GM23338 (cell line): ENCODE data around the gene CNPPD1. TPM values are rescaled to one million over a fixed set of nuclear protein-coding genes. Genes with fewer than 3 reads are reported as not detected.
"Not testable (repeated sequence)": the region's sequence is repeated elsewhere in the genome, so short reads cannot be mapped to it uniquely, and the experiment has no call there.

ENCODE experiments used
- ATAC-seq: fragments of 200-7000 bp; cut with Tn5 transposase; 3 replicates; pipeline ENCODE4 v1.9.1; 2020
- DNase-seq: peaks from one replicate; pipeline ENCODE4 v3.0.0-alpha.2; 2015; ENCODE audit warnings: low spot score
- H2AFZ ChIP-seq: fragments of 200-600 bp; sonication (generic); 2 replicates; pipeline ENCODE4 v1.8.0; 2016; ENCODE audit warnings: antibody characterized with exemption, mild to moderate bottlenecking, moderate library complexity
- H3F3A ChIP-seq: fragments of 200-600 bp; sonication (generic); replicated peaks from 2 replicates; pipeline ENCODE4 v1.8.0; 2017; ENCODE audit warnings: antibody characterized with exemption, mixed run types, low read depth
- H3K27ac ChIP-seq: fragments of 200-600 bp; sonication (generic); 2 replicates; pipeline ENCODE4 v1.6.1; 2016; ENCODE audit warnings: low read depth
- H3K27me3 ChIP-seq: fragments of 200-600 bp; sonication (generic); 2 replicates; pipeline ENCODE4 v1.8.0; 2016; ENCODE audit warnings: mild to moderate bottlenecking, mixed run types, moderate library complexity; ENCODE audit not compliant: insufficient read depth
- H3K36me3 ChIP-seq: fragments of 200-600 bp; sonication (generic); 2 replicates; pipeline ENCODE4 v1.8.0; 2016; ENCODE audit warnings: mild to moderate bottlenecking; ENCODE audit not compliant: insufficient read depth
- H3K4me1 ChIP-seq: fragments of 200-600 bp; sonication (generic); 2 replicates; pipeline ENCODE4 v1.8.0; 2016; ENCODE audit warnings: mild to moderate bottlenecking, moderate library complexity; ENCODE audit not compliant: insufficient read depth
- H3K4me2 ChIP-seq: fragments of 200-600 bp; sonication (generic); 2 replicates; pipeline ENCODE4 v1.7.1; 2017; ENCODE audit warnings: mixed run types
- H3K4me3 ChIP-seq: fragments of 200-600 bp; sonication (generic); 2 replicates; pipeline ENCODE4 v1.6.1; 2016; ENCODE audit warnings: mixed run types
- H3K79me2 ChIP-seq: fragments of 200-600 bp; sonication (generic); replicated peaks from 2 replicates; pipeline ENCODE4 v1.8.0; 2017; ENCODE audit warnings: mild to moderate bottlenecking; ENCODE audit not compliant: insufficient read depth
- H3K9me2 ChIP-seq: fragments of 200-600 bp; sonication (generic); 2 replicates; pipeline ENCODE4 v1.8.0; 2017; ENCODE audit not compliant: insufficient read depth
- H4K20me1 ChIP-seq: fragments of 200-600 bp; sonication (generic); replicated peaks from 2 replicates; pipeline ENCODE4 v1.8.0; 2017; ENCODE audit warnings: mild to moderate bottlenecking; ENCODE audit not compliant: insufficient read depth
- H3K27ac Mint-ChIP-seq: 2 replicates; pipeline ENCODE4 v1.8.0; 2020; ENCODE audit warnings: inconsistent platforms, mild to moderate bottlenecking, moderate library complexity, mixed read lengths
- H3K27me3 Mint-ChIP-seq: 3 replicates; pipeline ENCODE4 v1.8.0; 2022; ENCODE audit warnings: low read depth, mild to moderate bottlenecking, moderate library complexity, mixed read lengths, inconsistent platforms; ENCODE audit not compliant: insufficient read depth, poor library complexity
- H3K36me3 Mint-ChIP-seq: 3 replicates; pipeline ENCODE4 v1.8.0; 2021; ENCODE audit warnings: low read depth, mild to moderate bottlenecking, inconsistent platforms, moderate library complexity, mixed read lengths
- H3K4me1 Mint-ChIP-seq: 3 replicates; pipeline ENCODE4 v1.8.0; 2020; ENCODE audit warnings: mild to moderate bottlenecking, inconsistent platforms, mixed read lengths
- H3K4me3 Mint-ChIP-seq: 3 replicates; pipeline ENCODE4 v1.8.0; 2021; ENCODE audit warnings: moderate library complexity, mild to moderate bottlenecking, inconsistent platforms, mixed read lengths
- H3K9me3 Mint-ChIP-seq: 3 replicates; pipeline ENCODE4 v1.8.0; 2020; ENCODE audit warnings: moderate library complexity, mild to moderate bottlenecking, inconsistent platforms, mixed read lengths
- CTCF ChIP-seq, 2 experiments: fragments of 200-600 bp in 1 of 2; sonication (generic) in 1 of 2; conservative IDR thresholded peaks; 2 replicates each; pipeline versions ENCODE4 v1.5.1 to v1.6.1; 2016 to 2017; ENCODE audit warnings: antibody characterized with exemption in 2 of 2, low read depth in 2 of 2, mild to moderate bottlenecking in 2 of 2, moderate library complexity in 1 of 2
- EZH2phosphoT487 ChIP-seq: fragments of 200-600 bp; sonication (generic); IDR thresholded peaks from one replicate; pipeline ENCODE4 v1.8.1; 2018; ENCODE audit warnings: antibody characterized with exemption; ENCODE audit not compliant: unreplicated experiment
- NANOG ChIP-seq: IDR thresholded peaks from 2 replicates; pipeline ENCODE4 v1.6.1; 2016; ENCODE audit warnings: antibody characterized with exemption, borderline replicate concordance
- POLR2AphosphoS5 ChIP-seq: IDR thresholded peaks from 2 replicates; pipeline ENCODE4 v1.6.1; 2016; ENCODE audit warnings: antibody characterized with exemption, low read depth
- REST ChIP-seq: IDR thresholded peaks from one replicate; pipeline ENCODE4 v1.6.1; 2018; ENCODE audit warnings: antibody characterized with exemption; ENCODE audit not compliant: unreplicated experiment
- ZNF331 ChIP-seq: fragments of 250-450 bp; sonication (Bioruptor Pico); IDR thresholded peaks from 2 replicates; pipeline ENCODE4 v1.5.0; 2020; ENCODE audit warnings: low read depth, mild to moderate bottlenecking, moderate library complexity
- polyA plus RNA-seq: library from polyadenylated mRNA; unstranded; fragments of >200 nt; fragmentation: Nextera tagmentation; extraction: Ambion mirVana; gene quantifications from 2 replicates; pipeline ENCODE4 v1.2.1, GENCODE V29; 2016
- total RNA-seq: library from RNA; depleted of rRNA; stranded (reverse); fragments of >200 nt; shearing (Covaris generic); gene quantifications from 2 replicates; pipeline ENCODE4 v1.2.3, GENCODE V29; 2014

Gene CNPPD1
- total and polyA plus RNA-seq, 2 experiments from 2014 or later = 18.0 to 18.2 TPM

GRCh38 chr2:219204425-219205164 lies 27.9 kb upstream of the CNPPD1 start:
- Histone ChIP-seq H3K79me2 (no peaks in the 10 kb centered on the region), H3K27me3 (no peaks in the 10 kb centered on the region), H3K36me3 (no peaks in the 10 kb centered on the region; the same call in 1 of the 2 replicates), H3F3A (peaks cover 15% of the 10 kb centered on the region; the same call in 1 of the 2 replicates), H4K20me1 (no peaks in the 10 kb centered on the region; the same call in 1 of the 2 replicates), H3K4me2 (no peak overlapping the region), H3K27ac (no peak overlapping the region), H2AFZ (no peak overlapping the region), H3K4me3 (no peak overlapping the region), H3K4me1 (peaks cover 15% of the 10 kb centered on the region), H3K9me2 (no peaks in the 10 kb centered on the region)
- Mint-ChIP-seq H3K4me1 (peaks cover 15% of the 10 kb centered on the region; the same call in 2 of the 3 replicates), H3K9me3 (peaks cover 9% of the 10 kb centered on the region; the same call in 2 of the 3 replicates), H3K4me3 (no peak overlapping the region), H3K27me3 (peaks cover 10% of the 10 kb centered on the region), H3K27ac (no peak overlapping the region), H3K36me3 (peaks cover 11% of the 10 kb centered on the region; the same call in 2 of the 3 replicates)
- TF ChIP-seq POLR2AphosphoS5 (no peak), ZNF331 (no peak), NANOG (no peak), EZH2phosphoT487 (no peak), REST (no peak)
- no peak for DNase-seq
- ATAC-seq = no peak

GRCh38 chr2:219201331-219201730 lies 24.6 kb upstream of the CNPPD1 start:
- H3K36me3 ChIP-seq, H4K20me1 ChIP-seq, H3K9me2 ChIP-seq, DNase-seq, H3K27me3 ChIP-seq, ATAC-seq, H3K4me3 Mint-ChIP-seq, H2AFZ ChIP-seq, H3K27ac Mint-ChIP-seq, H3K4me3 ChIP-seq, H3K36me3 Mint-ChIP-seq, H3F3A ChIP-seq, H3K4me2 ChIP-seq, H3K79me2 ChIP-seq, H3K9me3 Mint-ChIP-seq, H3K4me1 ChIP-seq, H3K27ac ChIP-seq: not testable (repeated sequence)
- 0 out of 4 replicates have a peak, but pooled peaks of 1 of the 2 experiments have one; percentile 8 for TF ChIP-seq CTCF (conservative IDR thresholded peaks at IDR 0.05; ENCODE audit: low read depth in 2 of 2)
- Mint-ChIP-seq H3K4me1 (peaks cover 10% of the 10 kb centered on the region; the same call in 2 of the 3 replicates), H3K27me3 (peaks cover 17% of the 10 kb centered on the region)

- H3K36me3 Mint-ChIP-seq, H3K9me3 Mint-ChIP-seq, H3K79me2 ChIP-seq, H4K20me1 ChIP-seq, DNase-seq, H3K27ac ChIP-seq, H3K9me2 ChIP-seq, H3K4me1 Mint-ChIP-seq, H3F3A ChIP-seq, H3K4me2 ChIP-seq, H3K4me1 ChIP-seq, H2AFZ ChIP-seq, ATAC-seq, H3K27ac Mint-ChIP-seq, H3K4me3 Mint-ChIP-seq, H3K36me3 ChIP-seq, H3K4me3 ChIP-seq, H3K27me3 ChIP-seq: not testable (repeated sequence)
- H3K27me3 Mint-ChIP-seq = peaks cover 17% of the 10 kb centered on the region
Measured at GRCh38 chr2:219200502-219201326, 24.0 kb upstream of the CNPPD1 start.
